Activated CD4-positive, alpha-beta T cell treated with anti-CD3 and anti-CD28 coated beads, Interleukin-2, amount 50 U/mL, for 48 hours (primary cell): Measurements from ENCODE around the gene SUPT3H.
"Not testable (repeated sequence)": the region's sequence is repeated elsewhere in the genome, so short reads cannot be mapped to it uniquely, and the experiment has no call there.

Source experiments
- DNase-seq, 2 experiments: peaks; one replicate each; pipeline ENCODE4 v3.0.0-alpha.2; 2020

The SUPT3H gene

DNA sequence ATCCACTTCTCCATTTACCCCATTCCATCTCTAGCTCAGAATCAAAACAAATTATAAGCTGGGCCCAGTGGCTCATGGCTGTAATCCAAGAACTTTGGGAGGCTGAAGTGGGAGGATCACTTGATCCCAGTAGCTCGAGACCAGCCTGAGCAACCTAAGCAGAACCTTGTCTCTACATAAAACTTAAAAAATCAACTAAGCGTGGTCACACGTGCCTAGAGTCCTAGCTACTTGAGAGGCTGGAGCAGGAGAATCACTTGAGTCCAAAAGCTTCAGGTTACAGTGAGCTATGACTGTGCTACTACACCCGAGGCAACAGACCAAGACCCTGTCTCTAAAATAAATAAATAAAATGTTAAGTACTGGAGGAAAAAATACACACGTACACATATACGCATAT is 124.3 kb downstream of the SUPT3H start:
- no peak for DNase-seq

- no peak for DNase-seq
These were observed 146.1 kb downstream of the SUPT3H start for GRCh38 chr6:45231660-45232059.

GRCh38 chr6:45229416-45229815 is 148.3 kb downstream of the SUPT3H start:
- DNase-seq, result no peak

DNA sequence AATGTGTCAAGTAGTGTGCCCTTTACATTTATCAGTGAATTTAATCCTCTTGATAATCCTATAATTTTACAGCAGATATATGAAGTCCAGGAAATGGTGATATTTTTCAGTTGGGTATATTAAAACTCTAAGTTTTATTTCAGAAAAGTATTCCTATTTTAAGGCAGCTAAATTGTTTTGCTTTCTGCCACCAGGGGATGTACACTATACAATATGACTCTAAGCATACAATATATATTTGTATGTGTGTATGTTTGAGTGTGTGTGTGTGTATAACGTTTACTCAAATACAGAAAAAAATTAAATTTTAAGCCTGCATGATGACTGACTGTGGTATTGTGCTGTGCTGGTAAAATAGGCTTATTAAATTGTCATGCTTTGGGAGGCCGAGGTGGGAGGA is 151.7 kb downstream of the SUPT3H start:
- no peak for DNase-seq

DNA sequence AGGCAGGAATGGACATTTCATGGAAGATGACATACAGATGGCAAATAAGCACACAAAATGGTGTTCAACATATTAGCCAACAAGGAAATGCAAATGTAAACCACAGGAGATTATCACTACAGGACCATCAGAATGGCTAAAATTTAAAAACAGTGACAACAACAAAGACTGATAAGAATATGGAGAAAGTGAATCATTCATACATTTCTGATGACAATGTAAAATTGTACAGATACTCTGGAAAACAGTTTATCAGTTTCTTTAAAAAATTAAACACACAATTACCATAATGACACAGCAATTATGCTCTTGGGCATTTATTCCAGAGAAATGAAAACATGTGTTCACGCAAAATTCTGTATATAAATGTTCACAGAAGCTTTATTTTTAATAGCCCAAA is 155.4 kb downstream of the SUPT3H start:
- no peak for DNase-seq

DNA sequence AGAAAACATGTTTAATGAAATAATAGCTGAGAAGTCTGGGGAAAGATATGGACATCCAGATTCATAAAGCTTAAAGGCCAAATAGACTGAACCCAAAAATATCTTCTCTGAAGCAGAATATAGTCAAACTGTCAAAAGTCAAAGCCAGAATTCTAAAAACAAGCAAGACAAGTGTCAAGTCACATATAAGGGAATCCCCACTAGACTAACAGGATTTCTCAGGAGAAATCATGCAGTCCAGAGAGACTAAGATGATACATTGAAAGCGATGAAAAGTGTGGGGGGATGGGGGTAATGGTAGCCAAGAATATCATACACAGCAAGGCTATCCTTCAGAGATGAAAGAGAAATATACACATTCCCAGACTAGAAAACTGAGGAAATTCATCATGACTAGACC is 162.0 kb downstream of the SUPT3H start:
- DNase-seq, result no peak

- DNase-seq, result no peak
These were observed 164.8 kb downstream of the SUPT3H start for GRCh38 chr6:45212976-45213375.

GRCh38 chr6:45209762-45210161 is 168.0 kb downstream of the SUPT3H start:
- no peak for DNase-seq

GRCh38 chr6:45206793-45207492 is 170.8 kb downstream of the SUPT3H start:
- DNase-seq, result no peak

DNA sequence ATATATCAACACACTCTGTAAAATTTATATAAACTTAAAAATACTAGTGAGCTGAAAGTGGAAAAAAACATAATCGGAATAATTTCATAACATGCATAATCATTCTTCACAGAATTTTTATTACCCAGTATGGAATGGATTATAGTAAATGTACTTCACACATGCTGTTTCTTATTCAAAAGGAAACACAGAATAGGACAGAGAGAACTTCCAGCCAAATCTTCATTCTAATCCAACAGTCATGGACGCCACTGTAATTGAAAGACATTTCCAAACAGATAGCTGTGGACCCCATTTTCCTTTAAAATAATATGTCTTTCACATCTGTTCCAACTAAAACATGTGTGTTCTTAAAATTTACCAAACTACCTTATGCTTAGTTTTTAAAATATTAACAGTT is 176.2 kb downstream of the SUPT3H start:
- no peak for DNase-seq

DNA sequence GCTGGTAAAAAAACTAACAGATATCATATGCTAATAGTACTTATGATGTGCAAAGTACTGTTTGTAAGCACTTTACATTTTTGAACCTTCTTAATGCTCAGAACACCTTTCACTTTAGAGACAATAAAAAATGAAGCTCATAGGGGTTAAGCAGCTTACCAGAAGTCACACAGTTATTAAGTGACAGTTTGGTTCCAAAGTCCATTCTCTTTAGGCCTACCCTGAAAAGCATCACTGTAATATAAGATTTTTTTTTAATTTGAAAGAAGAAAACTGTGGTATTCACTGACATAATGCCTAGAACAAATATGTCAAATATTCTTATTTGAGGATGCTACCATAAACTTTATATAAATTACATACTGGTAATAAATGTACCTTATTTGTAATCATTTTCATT is 177.2 kb downstream of the SUPT3H start:
- DNase-seq, result no peak

GRCh38 chr6:45199554-45199953 is 178.2 kb downstream of the SUPT3H start:
- DNase-seq, result no peak

DNA sequence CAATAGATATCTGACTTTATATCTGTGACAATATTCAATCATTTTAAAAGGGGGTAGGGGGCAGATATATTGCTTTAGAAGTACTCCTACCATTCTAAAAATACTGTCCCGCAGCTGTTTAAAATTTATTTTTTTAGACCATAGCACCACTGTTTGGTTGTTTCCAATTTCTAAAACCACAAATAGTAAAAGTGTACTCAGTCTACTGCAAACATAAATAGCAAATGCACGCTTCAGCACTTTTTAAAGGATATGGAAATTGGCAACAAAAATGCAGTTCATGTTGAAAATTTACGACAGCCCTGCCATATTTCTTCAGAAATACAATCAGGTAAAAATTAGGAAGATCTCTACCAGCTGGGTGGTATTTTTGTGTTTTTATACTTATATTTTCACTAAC is 181.6 kb downstream of the SUPT3H start:
- no peak for DNase-seq

DNA sequence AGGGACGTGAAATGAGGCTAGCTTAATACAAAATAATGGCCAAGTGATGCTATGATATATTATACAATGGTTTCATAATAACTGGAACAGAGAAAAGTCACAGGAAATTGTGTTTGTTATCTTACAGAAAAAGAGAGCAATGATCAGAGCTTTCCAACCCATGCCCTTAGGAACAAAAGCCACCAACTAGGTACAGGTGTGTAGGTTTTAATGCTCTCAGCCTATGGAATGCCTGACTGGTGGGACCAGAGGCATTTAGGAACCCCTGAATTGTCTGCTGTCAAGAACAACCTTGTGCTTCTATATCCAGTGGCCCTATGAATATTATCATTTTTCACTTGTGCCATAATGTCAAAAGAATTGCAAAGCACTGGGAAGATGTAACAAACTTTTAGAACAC is 182.6 kb downstream of the SUPT3H start:
- DNase-seq, result no peak

- DNase-seq, result no peak
These were observed 185.2 kb downstream of the SUPT3H start for GRCh38 chr6:45192556-45192955.

GRCh38 chr6:45191414-45191813 is 186.3 kb downstream of the SUPT3H start:
- no peak for DNase-seq

DNA sequence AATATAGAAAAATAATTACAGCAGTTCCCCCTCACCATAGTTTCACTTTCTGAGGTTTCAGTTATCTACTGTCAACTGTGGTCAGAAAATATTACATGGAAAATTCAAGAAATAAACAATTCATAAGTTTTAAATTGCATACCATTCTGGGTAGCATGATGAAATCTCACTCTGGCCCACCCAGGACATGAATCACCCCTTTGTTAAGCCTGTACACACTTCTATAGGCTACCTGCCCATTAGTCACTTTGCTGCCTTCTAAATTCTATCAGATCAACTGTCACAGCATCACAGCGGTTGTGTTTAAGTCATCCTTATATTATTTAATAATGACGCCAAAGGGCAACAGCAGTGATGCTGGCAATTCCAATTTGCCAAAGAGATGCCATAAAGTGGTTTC is 189.9 kb downstream of the SUPT3H start:
- no peak for DNase-seq

GRCh38 chr6:45185403-45186251 is 192.1 kb downstream of the SUPT3H start:
- DNase-seq, result no peak

DNA sequence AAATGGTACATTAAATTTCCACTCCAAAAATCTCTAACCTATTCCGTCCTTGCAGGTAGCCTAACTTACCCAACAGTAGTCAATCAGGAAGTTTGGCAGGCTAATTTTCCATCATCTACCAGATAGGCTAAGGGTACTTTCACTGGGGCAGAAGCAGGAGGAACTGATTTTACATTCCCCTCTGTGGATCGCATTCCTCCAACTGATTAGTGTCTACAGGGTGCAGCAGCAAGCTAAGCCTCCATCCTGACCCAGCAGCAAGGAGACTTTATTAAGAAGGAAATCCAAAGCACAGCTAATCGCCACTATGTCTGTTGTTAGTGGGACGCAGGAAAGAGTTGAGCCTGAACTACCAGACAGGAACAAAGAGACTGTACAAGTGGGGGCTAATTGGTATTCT is 192.8 kb downstream of the SUPT3H start:
- DNase-seq, result no peak

- DNase-seq, result no peak
These were observed 193.7 kb downstream of the SUPT3H start for GRCh38 chr6:45184040-45184439.

GRCh38 chr6:45176373-45176772 is 201.4 kb downstream of the SUPT3H start:
- DNase-seq, result not testable (repeated sequence)

DNA sequence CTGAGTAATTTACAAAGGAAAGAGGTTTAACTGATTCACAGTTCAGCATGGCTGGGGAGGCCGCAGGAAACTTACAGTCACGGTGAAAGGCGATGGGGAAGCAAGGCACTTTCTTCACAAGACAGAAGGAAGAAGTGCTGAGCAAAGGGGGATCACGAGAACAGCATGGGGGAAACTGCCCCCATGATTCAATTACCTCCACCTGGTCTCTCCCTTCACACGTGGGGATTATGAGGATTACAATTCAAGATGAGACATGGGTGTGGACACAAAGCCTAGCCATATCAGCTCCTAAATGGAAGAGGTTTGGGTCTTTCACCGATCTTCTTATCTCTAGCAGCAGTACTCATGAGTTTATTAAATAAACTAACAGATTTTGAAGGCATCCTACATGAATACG is 202.5 kb downstream of the SUPT3H start:
- no peak for DNase-seq

GRCh38 chr6:45174045-45174444 is 203.7 kb downstream of the SUPT3H start:
- DNase-seq, result no peak

DNA sequence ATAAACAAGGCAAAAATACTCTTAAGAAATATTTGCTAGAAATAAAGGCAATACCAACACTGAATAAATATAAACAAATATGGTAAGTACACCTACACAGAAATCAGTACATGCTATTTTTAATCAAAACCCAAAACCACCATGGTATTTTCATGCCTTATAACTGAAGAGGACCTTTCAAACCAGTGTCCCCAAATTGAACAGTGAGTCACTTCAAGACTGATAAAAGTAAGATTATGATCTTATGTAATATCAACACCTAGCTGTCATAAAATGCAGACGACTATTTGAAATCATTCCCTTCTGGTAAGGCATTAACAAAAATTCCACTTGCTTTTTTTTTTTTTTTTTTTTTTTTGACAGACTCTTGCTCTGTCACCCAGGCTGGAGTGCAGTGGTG is 206.4 kb downstream of the SUPT3H start:
- no peak for DNase-seq

- no peak for DNase-seq
These were observed 207.4 kb downstream of the SUPT3H start for GRCh38 chr6:45170309-45170708.
